Measurements from ENCODE around the gene YIPF3.
A peak's percentile ranks its signal among the peaks of the same experiment; 100 is the strongest.

- TF ChIP-seq CTCF (conservative IDR thresholded peaks at IDR 0.05; ENCODE audit: low read depth, low read length) = peak; percentile 53
- no peak for TF ChIP-seq EZH2 (IDR thresholded peaks at IDR 0.05; ENCODE audit: low read length, unreplicated experiment)
- TF ChIP-seq EZH2phosphoT487 (IDR thresholded peaks at IDR 0.05; ENCODE audit: borderline replicate concordance, low read length) = no peak
Observed at GRCh38 chr6:43496370-43497128, 20.2 kb downstream of the YIPF3 start.

Measured in PC-3 (cell line).